Right atrium auricular region (tissue), 2 donors: Measurements from ENCODE around the gene FHL2. TPM values are rescaled to one million over a fixed set of nuclear protein-coding genes. Genes with fewer than 3 reads are reported as not detected.
A peak's percentile ranks its signal among the peaks of the same experiment; 100 is the strongest.

Source experiments
- DNase-seq: peaks from one replicate; pipeline ENCODE4 v3.0.0-alpha.2; 2019; ENCODE audit warnings: low spot score
- H3K27ac ChIP-seq, 2 donors: fragments of 200-600 bp; sonication (generic); 1 replicate in 1 of 2; 2 replicates in 1 of 2; pipeline ENCODE4 v1.5.1; 2016 to 2019
- H3K27me3 ChIP-seq, 2 donors: fragments of 200-600 bp; sonication (generic); one replicate each; pipeline versions ENCODE4 v1.5.1 to v1.6.0; 2017 to 2019
- H3K36me3 ChIP-seq: fragments of 200-600 bp; sonication (generic); one replicate; pipeline ENCODE4 v1.5.1; 2016
- H3K4me1 ChIP-seq, 2 donors: fragments of 200-600 bp; sonication (generic); one replicate each; pipeline versions ENCODE4 v1.5.1 to v1.6.0; 2017 to 2019
- H3K4me3 ChIP-seq, 2 donors: fragments of 200-600 bp; sonication (generic); 1 replicate in 1 of 2; 2 replicates in 1 of 2; pipeline ENCODE4 v1.5.1; 2017 to 2019; ENCODE audit warnings: mild to moderate bottlenecking in 1 of 2, moderate library complexity in 1 of 2
- H3K9me3 ChIP-seq, 2 donors: fragments of 200-600 bp; sonication (generic); one replicate each; pipeline ENCODE4 v1.5.1; 2019
- CTCF ChIP-seq, 2 donors: fragments of 200-600 bp; sonication (generic); IDR thresholded peaks; one replicate each; pipeline ENCODE4 v1.5.1; 2019; ENCODE audit warnings: antibody characterized with exemption in 2 of 2
- total RNA-seq, 2 donors: library from RNA; depleted of rRNA; stranded (reverse); fragments of >200 nt; gene quantifications; one replicate each; pipeline ENCODE4 v1.1.0, GENCODE V29; 2016

The FHL2 gene
- total RNA-seq, 2 donors from 2014 or later, result 141 to 356 TPM

- Histone ChIP-seq H3K9me3 (no peaks in the 10 kb centered on the region), H3K4me1 (peaks cover 0 to 59% of the 10 kb centered on the region in 2 donors), H3K36me3 (peaks cover 36% of the 10 kb centered on the region), H3K27ac (peak overlapping the region in 1 of 2 donors; percentile 65), H3K27me3 (no peaks in the 10 kb centered on the region), H3K4me3 (no peak overlapping the region)
- DNase-seq, result no peak
- TF ChIP-seq CTCF (IDR thresholded peaks at IDR 0.05), result no peak
Measured at GRCh38 chr2:105384861-105385260, 14.0 kb downstream of the FHL2 start.

DNA sequence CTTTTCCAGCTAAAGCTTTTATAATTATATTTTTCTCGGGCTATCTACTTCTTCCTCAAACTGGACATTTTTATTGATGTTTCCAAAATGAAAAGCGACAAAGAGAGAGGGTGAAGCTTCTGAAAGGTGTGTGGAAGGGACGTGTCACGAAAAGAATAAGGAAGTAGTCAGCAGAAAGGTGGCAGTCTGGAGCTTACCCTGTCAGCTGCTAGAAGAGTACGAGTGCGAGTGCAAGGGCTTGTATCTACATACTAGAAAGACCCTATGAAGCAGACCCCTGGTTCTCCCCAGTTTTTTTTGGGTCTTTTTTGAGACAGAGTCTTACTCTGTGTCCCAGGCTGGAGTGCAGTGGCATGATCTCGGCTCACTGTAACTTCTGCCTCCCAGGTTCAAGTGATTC is 14.6 kb downstream of the FHL2 start:
- peak in 1 of 2 donors; percentile 43 for TF ChIP-seq CTCF (IDR thresholded peaks at IDR 0.05)
- H3K4me1 ChIP-seq, result peaks cover 0 to 63% of the 10 kb centered on the region in 2 donors
- no peak for DNase-seq
- peaks cover 36% of the 10 kb centered on the region for H3K36me3 ChIP-seq
- H3K27ac ChIP-seq, result peak overlapping the region; percentile 42 to 65
- no peak overlapping the region for H3K4me3 ChIP-seq
- no peaks in the 10 kb centered on the region for H3K27me3 ChIP-seq
- H3K9me3 ChIP-seq, result no peaks in the 10 kb centered on the region

DNA sequence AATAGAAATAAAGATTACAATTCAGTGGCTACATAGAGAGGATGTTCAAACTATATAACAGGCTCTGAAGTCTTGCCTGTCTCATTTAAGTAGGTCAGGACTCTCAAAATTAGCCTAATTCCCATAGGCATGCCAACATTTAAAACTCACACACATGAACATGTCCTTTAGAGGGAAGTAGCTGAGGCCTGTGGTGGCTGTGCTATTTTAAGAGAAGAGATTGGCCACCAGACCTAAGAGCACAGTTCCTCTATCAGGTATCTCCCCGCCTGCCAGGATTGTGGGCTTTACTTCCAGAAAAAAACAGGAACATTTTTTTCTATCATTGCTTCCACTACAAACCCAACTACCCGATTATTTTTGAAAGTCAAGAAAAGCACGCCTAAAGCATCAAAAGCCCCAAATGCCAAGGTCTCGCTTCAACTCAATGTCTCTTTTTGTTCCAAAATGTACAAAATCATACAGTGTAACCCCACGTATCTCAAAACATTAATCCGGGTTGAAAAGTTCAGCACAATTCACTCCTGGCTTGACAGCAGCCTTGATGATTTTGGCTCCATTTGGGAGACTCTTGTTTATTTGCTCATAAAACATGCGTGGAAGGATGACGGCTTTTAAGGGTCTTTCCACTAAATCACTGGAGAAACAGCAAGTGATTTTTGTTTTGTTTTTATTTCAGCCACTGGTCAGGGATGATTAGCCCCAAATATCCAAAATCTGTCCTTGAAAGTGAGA is 15.3 kb downstream of the FHL2 start:
- Histone ChIP-seq H3K27me3 (no peaks in the 10 kb centered on the region), H3K36me3 (peaks cover 36% of the 10 kb centered on the region), H3K9me3 (no peaks in the 10 kb centered on the region), H3K4me3 (no peak overlapping the region), H3K27ac (peak overlapping the region; percentile 42 to 65), H3K4me1 (peaks cover 0 to 60% of the 10 kb centered on the region in 2 donors)
- no peak for TF ChIP-seq CTCF (IDR thresholded peaks at IDR 0.05)
- no peak for DNase-seq

DNA sequence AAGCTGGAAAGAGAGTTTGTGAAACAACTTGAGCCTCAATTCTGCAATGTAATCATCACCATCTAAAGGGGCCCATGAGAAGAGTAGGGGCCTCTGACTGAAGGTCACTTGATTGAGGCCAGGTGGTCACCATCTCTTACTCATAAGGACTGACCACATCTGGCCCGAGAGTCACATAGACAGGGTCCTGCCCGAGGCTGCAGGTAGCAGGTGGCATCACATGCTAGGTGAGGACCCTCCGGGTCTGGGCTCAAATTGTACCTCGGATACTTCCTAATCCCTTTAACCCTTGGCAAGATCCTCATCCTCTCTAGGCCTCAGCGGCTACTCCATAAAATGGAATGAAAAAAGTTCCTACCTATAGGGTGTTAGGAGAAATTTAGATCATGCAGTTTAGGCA is 16.7 kb downstream of the FHL2 start:
- H3K4me3 ChIP-seq, result no peak overlapping the region
- peaks cover 38% of the 10 kb centered on the region for H3K36me3 ChIP-seq
- H3K9me3 ChIP-seq, result no peaks in the 10 kb centered on the region
- no peak for TF ChIP-seq CTCF (IDR thresholded peaks at IDR 0.05)
- peaks cover 0 to 66% of the 10 kb centered on the region in 2 donors for H3K4me1 ChIP-seq
- no peaks in the 10 kb centered on the region for H3K27me3 ChIP-seq
- DNase-seq, result no peak
- H3K27ac ChIP-seq, result peak overlapping the region; percentile 63 to 65

DNA sequence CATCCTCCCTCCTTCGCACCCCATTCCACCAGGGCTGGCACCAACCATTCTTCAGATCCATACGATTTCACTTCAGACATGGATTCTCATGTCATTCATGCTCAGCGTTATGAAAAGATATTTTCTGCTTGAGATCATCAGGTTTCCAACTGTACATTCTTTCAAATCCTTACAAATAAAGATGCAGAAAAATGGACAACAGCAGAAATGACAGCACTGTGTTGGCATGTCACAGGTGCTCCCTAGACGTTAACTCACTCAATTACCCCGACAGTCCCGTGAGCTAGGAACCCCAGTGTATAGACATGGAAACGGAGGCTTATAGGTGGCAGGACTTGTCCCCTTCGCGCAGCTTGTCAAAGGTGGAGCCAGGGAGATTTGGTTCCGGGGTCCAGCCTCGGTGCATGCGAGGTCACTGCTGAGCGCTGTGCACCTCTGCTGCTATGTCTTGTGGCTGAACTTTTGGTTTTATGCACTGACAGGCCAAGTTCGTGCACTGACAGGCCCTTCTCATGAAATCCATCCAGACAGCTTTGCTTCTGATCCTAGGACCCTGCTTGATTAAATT is 17.7 kb downstream of the FHL2 start:
- no peak for TF ChIP-seq CTCF (IDR thresholded peaks at IDR 0.05)
- H3K4me1 ChIP-seq, result peaks cover 0 to 73% of the 10 kb centered on the region in 2 donors
- no peaks in the 10 kb centered on the region for H3K9me3 ChIP-seq
- no peaks in the 10 kb centered on the region for H3K27me3 ChIP-seq
- H3K4me3 ChIP-seq, result no peak overlapping the region
- peak overlapping the region; percentile 63 to 65 for H3K27ac ChIP-seq
- DNase-seq, result peak; percentile 54
- peaks cover 43% of the 10 kb centered on the region for H3K36me3 ChIP-seq
